IMR-90 (cell line): ENCODE measurements around the gene NMUR1.

Experiments used
- BHLHE40 ChIP-seq: fragments of 150-350 bp; IDR thresholded peaks from 2 replicates; pipeline ENCODE4 v1.6.1; 2016; ENCODE audit warnings: mild to moderate bottlenecking, low read depth, low read length
- CEBPB ChIP-seq: IDR thresholded peaks from 2 replicates; pipeline ENCODE4 v1.6.1; 2012; ENCODE audit warnings: low read depth, low read length, improper control_type of control experiment
- CHD1 ChIP-seq: IDR thresholded peaks from 2 replicates; pipeline ENCODE4 v1.6.1; 2012; ENCODE audit warnings: low read depth, low read length, improper control_type of control experiment
- CTCF ChIP-seq: conservative IDR thresholded peaks from 2 replicates; pipeline ENCODE4 v1.5.1; 2012; ENCODE audit warnings: mild to moderate bottlenecking, low read depth, low read length, improper control_type of control experiment
- ELK1 ChIP-seq: fragments of 150-350 bp; IDR thresholded peaks from 2 replicates; pipeline ENCODE4 v1.6.1; 2016; ENCODE audit warnings: low read depth, mild to moderate bottlenecking, low read length, moderate library complexity, borderline replicate concordance
- FOS ChIP-seq: fragments of 150-350 bp; IDR thresholded peaks from 2 replicates; pipeline ENCODE4 v1.6.1; 2016; ENCODE audit warnings: low read depth, low read length
- MAFK ChIP-seq: IDR thresholded peaks from 2 replicates; pipeline ENCODE4 v1.6.1; 2012; ENCODE audit warnings: low read depth, low read length, improper control_type of control experiment
- MAZ ChIP-seq: IDR thresholded peaks from 2 replicates; pipeline ENCODE4 v1.6.1; 2012; ENCODE audit warnings: low read depth, mild to moderate bottlenecking, low read length, improper control_type of control experiment, moderate library complexity, borderline replicate concordance
- MXI1 ChIP-seq: IDR thresholded peaks from 2 replicates; pipeline ENCODE4 v1.6.1; 2012; ENCODE audit warnings: low read depth, mild to moderate bottlenecking, low read length, moderate library complexity, borderline replicate concordance
- POLR2A ChIP-seq: IDR thresholded peaks from 2 replicates; pipeline ENCODE4 v1.6.1; 2012; ENCODE audit warnings: mild to moderate bottlenecking, low read depth, low read length
- RAD21 ChIP-seq: IDR thresholded peaks from 2 replicates; pipeline ENCODE4 v1.6.1; 2012; ENCODE audit warnings: low read length, improper control_type of control experiment
- SMC3 ChIP-seq: fragments of 150-350 bp; IDR thresholded peaks from 2 replicates; pipeline ENCODE4 v1.6.1; 2016; ENCODE audit warnings: low read depth, mild to moderate bottlenecking, antibody characterized with exemption, low read length, moderate library complexity

- TF ChIP-seq POLR2A (no peak), CTCF (no peak), RAD21 (no peak), BHLHE40 (no peak), CEBPB (no peak), MAFK (no peak), FOS (no peak), CHD1 (no peak), SMC3 (no peak), MXI1 (no peak), ELK1 (no peak), MAZ (no peak)
Observed at GRCh38 chr2:231519975-231520555, 10.2 kb downstream of the NMUR1 start.
